HEK293 (cell line): ENCODE results near the gene PRKCA.

Source experiments
- CTCF ChIA-PET: fragments of 350-600 bp; formaldehyde crosslinking; extraction: SDS; loops from one replicate; lab custom pipeline; 2021; ENCODE audit warnings: antibody characterized with exemption; lab: Yijun Ruan, JAX
- POLR2A ChIA-PET: fragments of 300-600 bp; formaldehyde crosslinking; extraction: SDS; loops from one replicate; lab custom pipeline; 2020; ENCODE audit warnings: antibody characterized with exemption, inconsistent platforms; lab: Yijun Ruan, JAX
- H3K27ac ChIP-seq: fragments of 200-500 bp; sonication (Bioruptor generic); 2 replicates; pipeline ENCODE4 v1.5.1; 2014; ENCODE audit warnings: low read depth, low read length, control low read depth, inconsistent platforms; ENCODE audit errors: extremely low read depth
- H3K36me3 ChIP-seq, 2 experiments: fragments of 200-500 bp in 1 of 2; sonication (Bioruptor generic) in 1 of 2; 1 replicate in 1 of 2; 2 replicates in 1 of 2; pipeline ENCODE4 v1.5.1; 2014 to 2017; ENCODE audit warnings: inconsistent platforms in 2 of 2, low read length in 2 of 2; ENCODE audit not compliant: control insufficient read depth in 2 of 2, insufficient read depth in 1 of 2
- H3K4me1 ChIP-seq: fragments of 200-500 bp; sonication (Bioruptor generic); 2 replicates; pipeline ENCODE4 v1.5.1; 2014; ENCODE audit warnings: mild to moderate bottlenecking, low read length, inconsistent platforms; ENCODE audit not compliant: control insufficient read depth, insufficient read depth
- H3K4me3 ChIP-seq: 2 replicates; pipeline ENCODE4 v1.5.1; 2011; ENCODE audit warnings: low read depth, mild to moderate bottlenecking, control low read depth, low read length, moderate library complexity
- H3K9me3 ChIP-seq: fragments of 200-500 bp; sonication (Bioruptor generic); 2 replicates; pipeline ENCODE4 v1.5.1; 2014; ENCODE audit warnings: low read depth, low read length, inconsistent platforms; ENCODE audit not compliant: control insufficient read depth, insufficient read depth
- CTCF ChIP-seq: fragments of 450-650 bp; formaldehyde crosslinking; IDR thresholded peaks from 2 replicates; pipeline ENCODE4 v1.5.1; 2016; ENCODE audit warnings: missing biosample characterization, missing genetic modification characterization
- GLIS2 ChIP-seq: fragments of 450-650 bp; formaldehyde crosslinking; IDR thresholded peaks from 2 replicates; pipeline ENCODE4 v1.5.1; 2016; ENCODE audit warnings: missing biosample characterization, missing genetic modification characterization
- PRDM1 ChIP-seq: fragments of 450-650 bp; formaldehyde crosslinking; IDR thresholded peaks from 2 replicates; pipeline ENCODE4; 2016; ENCODE audit warnings: missing biosample characterization, missing genetic modification characterization
- REST ChIP-seq: fragments of 450-650 bp; formaldehyde crosslinking; IDR thresholded peaks from 2 replicates; pipeline ENCODE4 v1.5.1; 2016; ENCODE audit warnings: missing biosample characterization, missing genetic modification characterization
- ZIC2 ChIP-seq: fragments of 450-650 bp; formaldehyde crosslinking; IDR thresholded peaks from 2 replicates; pipeline ENCODE4 v1.5.1; 2016; ENCODE audit warnings: missing biosample characterization, missing genetic modification characterization
- ZNF112 ChIP-seq: fragments of 450-650 bp; formaldehyde crosslinking; IDR thresholded peaks from 2 replicates; pipeline ENCODE4 v1.5.0; 2017; ENCODE audit warnings: missing biosample characterization, missing genetic modification characterization
- ZNF362 ChIP-seq: fragments of 450-650 bp; formaldehyde crosslinking; IDR thresholded peaks from 2 replicates; pipeline ENCODE4 v1.5.1; 2016; ENCODE audit warnings: missing biosample characterization, missing genetic modification characterization
- ZNF585B ChIP-seq: fragments of 450-650 bp; formaldehyde crosslinking; IDR thresholded peaks from 2 replicates; pipeline ENCODE4 v1.5.1; 2016; ENCODE audit warnings: missing biosample characterization, missing genetic modification characterization
- ZNF654 ChIP-seq: fragments of 450-650 bp; formaldehyde crosslinking; IDR thresholded peaks from 2 replicates; pipeline ENCODE4 v1.5.1; 2016; ENCODE audit warnings: low read depth, missing biosample characterization, missing genetic modification characterization
- ZNF660 ChIP-seq: fragments of 450-650 bp; IDR thresholded peaks from 2 replicates; pipeline ENCODE4 v1.5.1; 2018; ENCODE audit warnings: missing biosample characterization, mild to moderate bottlenecking, missing genetic modification characterization
- ZNF664 ChIP-seq: fragments of 450-650 bp; formaldehyde crosslinking; IDR thresholded peaks from 2 replicates; pipeline ENCODE4 v1.5.1; 2016; ENCODE audit warnings: missing biosample characterization, missing genetic modification characterization

Gene PRKCA

DNA sequence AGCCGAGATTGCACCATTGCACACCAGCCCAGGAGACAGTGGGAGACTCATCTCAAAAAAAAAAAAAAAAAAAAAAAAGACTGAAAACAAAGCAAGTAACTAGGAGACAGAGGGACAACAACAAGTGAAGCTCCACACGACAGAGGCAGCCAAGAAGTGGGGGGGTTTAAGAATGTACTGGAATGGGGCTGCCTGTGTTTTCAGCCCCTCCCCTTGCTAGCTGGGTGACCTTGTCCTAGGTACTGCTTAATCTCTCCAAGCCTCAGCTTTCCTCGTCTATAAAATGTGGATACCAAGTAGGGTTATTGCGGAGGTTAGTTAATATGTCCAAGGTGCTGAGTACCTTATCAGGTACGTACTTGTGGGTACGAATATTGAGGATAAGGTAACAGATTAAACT, 368.7 kb downstream of the PRKCA start:
- H3K36me3 ChIP-seq, result no peaks in the 10 kb centered on the region
- H3K27ac ChIP-seq, result no peak overlapping the region
- H3K4me1 ChIP-seq, result no peaks in the 10 kb centered on the region; the same call in 1 of the 2 replicates
- CTCF ChIA-PET, result interaction anchor here (1.0 to 1.3 kb wide), 3 partner anchors 9 to 475 kb away, joined by 3 to 5 read pairs (median 3); no protein-coding TSS in a partner anchor
- TF ChIP-seq ZIC2, result no peak
- TF ChIP-seq GLIS2, result no peak
- TF ChIP-seq ZNF362 (tag by site-specific recombination), result 0 out of 2 replicates have a peak, but pooled peaks have one; percentile 25
- POLR2A ChIA-PET, result interaction anchor here (0.6 kb wide), 1 partner anchor 1038 kb away, joined by 3 read pairs; no protein-coding TSS in a partner anchor
- H3K9me3 ChIP-seq, result no peaks in the 10 kb centered on the region
- no peak overlapping the region for H3K4me3 ChIP-seq

DNA sequence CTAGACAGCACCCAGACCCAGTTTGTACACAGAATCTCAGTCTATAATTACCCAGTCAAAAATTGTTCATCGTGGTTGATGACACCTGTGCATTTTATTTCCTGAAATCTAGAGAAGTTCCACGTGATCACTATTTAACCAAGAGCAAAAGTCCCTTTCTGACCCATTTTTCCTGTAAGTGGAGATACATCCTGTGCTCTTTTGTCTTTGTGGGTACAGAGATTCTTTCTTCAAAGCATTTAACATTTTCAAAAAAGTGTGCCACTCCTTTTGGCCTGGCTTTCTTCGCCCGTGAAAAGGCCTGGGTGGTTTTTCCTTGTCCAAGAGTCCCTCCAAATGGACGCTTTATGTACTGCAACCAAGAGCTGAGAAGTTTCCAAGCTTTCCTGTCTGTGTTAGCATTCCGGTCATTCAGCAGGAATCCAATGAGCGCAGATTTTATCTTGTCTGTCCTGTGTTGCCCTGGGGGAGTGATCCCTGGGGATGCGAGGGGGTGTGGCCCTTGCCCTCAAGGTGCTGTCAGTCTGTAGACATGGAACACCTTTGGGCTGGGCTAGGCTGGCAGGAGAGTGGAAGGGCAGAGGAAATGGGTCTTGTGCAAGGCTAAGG, 371.4 kb downstream of the PRKCA start:
- Histone ChIP-seq H3K9me3 (no peaks in the 10 kb centered on the region), H3K27ac (no peak overlapping the region), H3K4me1 (no peaks in the 10 kb centered on the region; the same call in 1 of the 2 replicates), H3K36me3 (no peaks in the 10 kb centered on the region), H3K4me3 (no peak overlapping the region)
- CTCF ChIA-PET, result interaction anchor here (0.6 to 3.5 kb wide), 17 partner anchors 9 to 1442 kb away, joined by 3 to 18 read pairs (median 4); no protein-coding TSS in a partner anchor
- POLR2A ChIA-PET, result no interaction called here
- TF ChIP-seq PRDM1 (tag by site-specific recombination) (no peak), CTCF (tag by site-specific recombination) (peak; percentile 26; the same call in 1 of the 2 replicates), ZNF112 (tag by site-specific recombination) (no peak), ZNF660 (tag by site-specific recombination) (0 out of 2 replicates have a peak, but pooled peaks have one; percentile 26), ZNF664 (tag by site-specific recombination) (no peak), ZNF654 (peak; percentile 67)

- Histone ChIP-seq H3K4me1 (no peaks in the 10 kb centered on the region; the same call in 1 of the 2 replicates), H3K9me3 (no peaks in the 10 kb centered on the region), H3K36me3 (no peaks in the 10 kb centered on the region), H3K27ac (no peak overlapping the region), H3K4me3 (no peak overlapping the region)
- POLR2A ChIA-PET, result no interaction called here
- TF ChIP-seq REST (tag by site-specific recombination) (peak; percentile 79), ZNF585B (tag by site-specific recombination) (no peak)
- CTCF ChIA-PET, result interaction anchor here (0.6 to 3.5 kb wide), 8 partner anchors 9 to 479 kb away, joined by 3 to 18 read pairs (median 4); no protein-coding TSS in a partner anchor
Observed at GRCh38 chr17:66675273-66675990, 373.0 kb downstream of the PRKCA start.
